Measurements from ENCODE around the gene QSER1.

The QSER1 gene

GRCh38 chr11:32939046-32939445 is 46.4 kb downstream of the QSER1 start:
- H3K9ac ChIP-seq (ENCODE audit: low read length), result no peak overlapping the region
- no peak overlapping the region for H3K4me2 ChIP-seq (ENCODE audit: low read depth, low read length, poor library complexity, severe bottlenecking)
- H3K27ac ChIP-seq (ENCODE audit: low read depth, low read length), result no peak overlapping the region
- H3F3A ChIP-seq (ENCODE audit: insufficient read depth), result no peaks in the 10 kb centered on the region
- H3K36me3 ChIP-seq (ENCODE audit: low read length), result peaks cover 8% of the 10 kb centered on the region; the same call in 1 of the 2 replicates
- no peak overlapping the region for H2AFZ ChIP-seq (ENCODE audit: low read depth, low read length, severe bottlenecking)
- no peaks in the 10 kb centered on the region for H3K9me2 ChIP-seq (replicated peaks; ENCODE audit: insufficient read depth, low read length)
- H3K4me3 ChIP-seq (ENCODE audit: insufficient read depth, low read length, poor library complexity, severe bottlenecking), result no peak overlapping the region
- no peaks in the 10 kb centered on the region for H3K27me3 ChIP-seq (ENCODE audit: low read length)
- no peaks in the 10 kb centered on the region for H3K9me3 ChIP-seq (ENCODE audit: insufficient read depth, low read length)
- H4K20me1 ChIP-seq (ENCODE audit: low read depth, low read length), result no peaks in the 10 kb centered on the region
- TF ChIP-seq EZH2phosphoT487 (conservative IDR thresholded peaks at IDR 0.05; ENCODE audit: low read length) (no peak), CTCF (IDR thresholded peaks at IDR 0.05; ENCODE audit: insufficient read depth, low read length, poor library complexity, severe bottlenecking) (no peak)
- H3K79me2 ChIP-seq (ENCODE audit: insufficient read depth, low read length), result no peaks in the 10 kb centered on the region

- no peaks in the 10 kb centered on the region for H3K9me2 ChIP-seq (replicated peaks; ENCODE audit: insufficient read depth, low read length)
- H3K4me3 ChIP-seq (ENCODE audit: insufficient read depth, low read length, poor library complexity, severe bottlenecking), result no peak overlapping the region
- H3K79me2 ChIP-seq (ENCODE audit: insufficient read depth, low read length), result no peaks in the 10 kb centered on the region
- no peaks in the 10 kb centered on the region for H3K27me3 ChIP-seq (ENCODE audit: low read length)
- no peak overlapping the region for H2AFZ ChIP-seq (ENCODE audit: low read depth, low read length, severe bottlenecking)
- H3F3A ChIP-seq (ENCODE audit: insufficient read depth), result no peaks in the 10 kb centered on the region
- no peak overlapping the region for H3K27ac ChIP-seq (ENCODE audit: low read depth, low read length)
- H3K9me3 ChIP-seq (ENCODE audit: insufficient read depth, low read length), result no peaks in the 10 kb centered on the region
- no peak overlapping the region for H3K4me2 ChIP-seq (ENCODE audit: low read depth, low read length, poor library complexity, severe bottlenecking)
- no peak for TF ChIP-seq EZH2phosphoT487 (conservative IDR thresholded peaks at IDR 0.05; ENCODE audit: low read length)
- TF ChIP-seq CTCF (IDR thresholded peaks at IDR 0.05; ENCODE audit: insufficient read depth, low read length, poor library complexity, severe bottlenecking), result no peak
- H3K9ac ChIP-seq (ENCODE audit: low read length), result no peak overlapping the region
- H4K20me1 ChIP-seq (ENCODE audit: low read depth, low read length), result no peaks in the 10 kb centered on the region
- peaks cover 8% of the 10 kb centered on the region; the same call in 1 of the 2 replicates for H3K36me3 ChIP-seq (ENCODE audit: low read length)
Observed at GRCh38 chr11:32939866-32940265, 47.3 kb downstream of the QSER1 start.

GRCh38 chr11:32940865-32941264 is 48.3 kb downstream of the QSER1 start:
- no peaks in the 10 kb centered on the region for H3K27me3 ChIP-seq (ENCODE audit: low read length)
- H4K20me1 ChIP-seq (ENCODE audit: low read depth, low read length), result no peaks in the 10 kb centered on the region
- TF ChIP-seq EZH2phosphoT487 (conservative IDR thresholded peaks at IDR 0.05; ENCODE audit: low read length) (no peak), CTCF (IDR thresholded peaks at IDR 0.05; ENCODE audit: insufficient read depth, low read length, poor library complexity, severe bottlenecking) (no peak)
- no peak overlapping the region for H2AFZ ChIP-seq (ENCODE audit: low read depth, low read length, severe bottlenecking)
- no peaks in the 10 kb centered on the region for H3K9me2 ChIP-seq (replicated peaks; ENCODE audit: insufficient read depth, low read length)
- H3K9me3 ChIP-seq (ENCODE audit: insufficient read depth, low read length), result no peaks in the 10 kb centered on the region
- H3K4me3 ChIP-seq (ENCODE audit: insufficient read depth, low read length, poor library complexity, severe bottlenecking), result no peak overlapping the region
- no peak overlapping the region for H3K4me2 ChIP-seq (ENCODE audit: low read depth, low read length, poor library complexity, severe bottlenecking)
- peaks cover 4% of the 10 kb centered on the region; the same call in 1 of the 2 replicates for H3K36me3 ChIP-seq (ENCODE audit: low read length)
- no peak overlapping the region for H3K9ac ChIP-seq (ENCODE audit: low read length)
- H3K79me2 ChIP-seq (ENCODE audit: insufficient read depth, low read length), result no peaks in the 10 kb centered on the region
- H3F3A ChIP-seq (ENCODE audit: insufficient read depth), result no peaks in the 10 kb centered on the region
- no peak overlapping the region for H3K27ac ChIP-seq (ENCODE audit: low read depth, low read length)

All from SU-DHL-6 (cell line).